Measurements from ENCODE around the gene CLEC3A.

- TF ChIP-seq CTCF (IDR thresholded peaks at IDR 0.05) = no peak
- TF ChIP-seq ZFX (IDR thresholded peaks at IDR 0.05; ENCODE audit: borderline replicate concordance) = no peak
These were observed 49.9 kb downstream of the CLEC3A start for GRCh38 chr16:78072275-78072674.

All from 22Rv1 (cell line).